GM21737 (cell line): ENCODE results near the gene SKOR2.
"Not testable (repeated sequence)": the region's sequence is repeated elsewhere in the genome, so short reads cannot be mapped to it uniquely, and the experiment has no call there.

Experiments
- ATAC-seq: cut with Tn5 transposase; IDR thresholded peaks from one replicate; pipeline ENCODE4 v1.9.1; 2021; ENCODE audit warnings: mild to moderate bottlenecking, moderate library complexity; ENCODE audit not compliant: unreplicated experiment

SKOR2 gene

GRCh38 chr18:47204908-47205522 lies 46.4 kb downstream of the SKOR2 start:
- ATAC-seq, result no peak

- no peak for ATAC-seq
These were observed 47.6 kb downstream of the SKOR2 start for GRCh38 chr18:47203626-47204464.

GRCh38 chr18:47195961-47196360 lies 55.5 kb downstream of the SKOR2 start:
- ATAC-seq, result not testable (repeated sequence)

GRCh38 chr18:47191961-47192360 lies 59.5 kb downstream of the SKOR2 start:
- ATAC-seq, result no peak

- ATAC-seq, result no peak
These were observed 63.7 kb downstream of the SKOR2 start for GRCh38 chr18:47187721-47188120.

GRCh38 chr18:47184419-47185050 lies 66.9 kb downstream of the SKOR2 start:
- ATAC-seq, result no peak

GRCh38 chr18:47182156-47182555 lies 69.3 kb downstream of the SKOR2 start:
- not testable (repeated sequence) for ATAC-seq

GRCh38 chr18:47180765-47181164 lies 70.7 kb downstream of the SKOR2 start:
- ATAC-seq, result no peak

GRCh38 chr18:47179520-47179919 lies 71.9 kb downstream of the SKOR2 start:
- ATAC-seq, result no peak

GRCh38 chr18:47175898-47176575 lies 75.4 kb downstream of the SKOR2 start, which contains the start of gene IER3IP1:
IER3IP1 (minus strand) TSS chr18:47176364; CDS start chr18:47176277, 87 bp downstream.
- ATAC-seq, result peak; percentile 82

- ATAC-seq, result no peak
These were observed 76.1 kb downstream of the SKOR2 start for GRCh38 chr18:47175283-47175897.

GRCh38 chr18:47174545-47175116 lies 76.8 kb downstream of the SKOR2 start:
- no peak for ATAC-seq

GRCh38 chr18:47172476-47172875 lies 79.0 kb downstream of the SKOR2 start:
- no peak for ATAC-seq

- ATAC-seq, result no peak
These were observed 82.5 kb downstream of the SKOR2 start for GRCh38 chr18:47168913-47169312.

GRCh38 chr18:47168509-47168908 lies 83.0 kb downstream of the SKOR2 start:
- no peak for ATAC-seq

- ATAC-seq, result no peak
These were observed 85.2 kb downstream of the SKOR2 start for GRCh38 chr18:47166294-47166693.

- ATAC-seq, result peak; percentile 70
These were observed 88.2 kb downstream of the SKOR2 start for GRCh38 chr18:47163241-47163640.

- ATAC-seq, result no peak
These were observed 91.2 kb downstream of the SKOR2 start for GRCh38 chr18:47160256-47160655.

GRCh38 chr18:47158404-47158803 lies 93.1 kb downstream of the SKOR2 start:
- not testable (repeated sequence) for ATAC-seq
